Measurements from ENCODE around the gene DNAJC1.

DNA sequence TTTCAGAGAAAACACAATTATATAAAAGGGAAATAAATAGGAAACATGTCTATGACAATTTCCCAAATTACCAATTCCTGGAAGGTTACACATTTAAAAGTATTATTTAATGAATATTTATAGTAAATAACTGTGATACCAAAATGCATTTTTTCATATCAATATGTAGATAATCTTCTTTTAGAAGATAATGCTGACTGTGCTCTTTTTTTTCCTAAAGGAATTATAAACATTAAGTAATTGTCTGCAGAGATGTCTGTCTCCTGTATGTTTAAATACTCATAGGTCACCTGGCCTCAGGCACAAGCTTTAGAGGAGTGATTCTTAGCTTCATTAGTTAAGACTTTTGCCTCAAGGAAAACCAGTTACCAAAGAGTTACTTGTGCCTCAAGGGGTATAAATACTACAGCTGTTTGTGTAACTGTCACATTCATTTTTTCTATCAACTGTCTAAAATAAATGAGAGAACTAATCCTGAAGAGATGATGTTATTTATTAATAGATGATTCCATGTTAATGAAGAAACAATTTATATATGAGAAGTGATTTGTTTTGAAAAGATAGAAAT is 77.1 kb downstream of the DNAJC1 start:
- TF ChIP-seq, protein P1, sequence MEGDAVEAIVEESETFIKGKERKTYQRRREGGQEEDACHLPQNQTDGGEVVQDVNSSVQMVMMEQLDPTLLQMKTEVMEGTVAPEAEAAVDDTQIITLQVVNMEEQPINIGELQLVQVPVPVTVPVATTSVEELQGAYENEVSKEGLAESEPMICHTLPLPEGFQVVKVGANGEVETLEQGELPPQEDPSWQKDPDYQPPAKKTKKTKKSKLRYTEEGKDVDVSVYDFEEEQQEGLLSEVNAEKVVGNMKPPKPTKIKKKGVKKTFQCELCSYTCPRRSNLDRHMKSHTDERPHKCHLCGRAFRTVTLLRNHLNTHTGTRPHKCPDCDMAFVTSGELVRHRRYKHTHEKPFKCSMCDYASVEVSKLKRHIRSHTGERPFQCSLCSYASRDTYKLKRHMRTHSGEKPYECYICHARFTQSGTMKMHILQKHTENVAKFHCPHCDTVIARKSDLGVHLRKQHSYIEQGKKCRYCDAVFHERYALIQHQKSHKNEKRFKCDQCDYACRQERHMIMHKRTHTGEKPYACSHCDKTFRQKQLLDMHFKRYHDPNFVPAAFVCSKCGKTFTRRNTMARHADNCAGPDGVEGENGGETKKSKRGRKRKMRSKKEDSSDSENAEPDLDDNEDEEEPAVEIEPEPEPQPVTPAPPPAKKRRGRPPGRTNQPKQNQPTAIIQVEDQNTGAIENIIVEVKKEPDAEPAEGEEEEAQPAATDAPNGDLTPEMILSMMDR (IDR thresholded peaks at IDR 0.05; ENCODE audit: low read depth, low read length, poor library complexity, severe bottlenecking), result no peak
- no peak for TF ChIP-seq EZH2phosphoT487 (IDR thresholded peaks at IDR 0.05; ENCODE audit: borderline replicate concordance, low read length)
